GM12878 (cell line): Measurements from ENCODE around the gene PKHD1.

Experiments
- ATF7 ChIP-seq: fragments of 450-650 bp; IDR thresholded peaks from 2 replicates; pipeline ENCODE4 v1.6.1; 2016; ENCODE audit warnings: low read depth, mild to moderate bottlenecking
- BRCA1 ChIP-seq: IDR thresholded peaks from 2 replicates; pipeline ENCODE4 v1.6.1; 2011; ENCODE audit warnings: low read depth, low read length, improper control_type of control experiment
- CHD4 ChIP-seq: fragments of 200-600 bp; sonication (generic); IDR thresholded peaks from 2 replicates; pipeline ENCODE4 v1.6.1; 2016; ENCODE audit warnings: mild to moderate bottlenecking
- CREB1 ChIP-seq: IDR thresholded peaks from 2 replicates; pipeline ENCODE4 v1.6.1; 2012; ENCODE audit warnings: low read depth, mild to moderate bottlenecking, inconsistent platforms
- EZH2 ChIP-seq: IDR thresholded peaks from 2 replicates; pipeline ENCODE4 v1.6.1; 2012; ENCODE audit warnings: low read depth, mild to moderate bottlenecking, control low read depth, inconsistent platforms, low read length, borderline replicate concordance; ENCODE audit not compliant: control insufficient read depth
- FOS ChIP-seq: IDR thresholded peaks from 3 replicates; pipeline ENCODE4 v1.6.1; 2011; ENCODE audit warnings: borderline replicate concordance; ENCODE audit not compliant: insufficient read length; ENCODE audit errors: extremely low read depth
- MYC ChIP-seq: IDR thresholded peaks from 2 replicates; pipeline ENCODE4 v1.6.1; 2011; ENCODE audit warnings: mild to moderate bottlenecking, low read length, moderate library complexity, inconsistent platforms; ENCODE audit not compliant: insufficient read depth, insufficient replicate concordance, insufficient read length, severe bottlenecking
- PML ChIP-seq: IDR thresholded peaks from 2 replicates; pipeline ENCODE4 v1.6.1; 2012; ENCODE audit warnings: low read length, inconsistent platforms
- POLR2AphosphoS5 ChIP-seq: IDR thresholded peaks from 2 replicates; pipeline ENCODE4 v1.6.1; 2011; ENCODE audit warnings: mild to moderate bottlenecking, low read length, inconsistent platforms
- SREBF1 ChIP-seq: IDR thresholded peaks from 2 replicates; pipeline ENCODE4 v1.6.1; 2012; ENCODE audit warnings: mild to moderate bottlenecking, low read length
- ZBTB33 ChIP-seq: fragments of 450-650 bp; IDR thresholded peaks from 2 replicates; pipeline ENCODE4 v1.6.1; 2017; ENCODE audit warnings: mild to moderate bottlenecking
- TF ChIP-seq, protein P1 (sequence below), 3 experiments: IDR thresholded peaks in 2 of 3; conservative IDR thresholded peaks in 1 of 3; 2 replicates each; pipeline ENCODE4 v1.5.1; 2011; ENCODE audit warnings: low read depth in 3 of 3, low read length in 3 of 3, mild to moderate bottlenecking in 3 of 3, control low read depth in 2 of 3, moderate library complexity in 2 of 3, inconsistent platforms in 1 of 3, mixed read lengths in 1 of 3; ENCODE audit not compliant: control insufficient read depth in 2 of 3, insufficient read depth in 1 of 3; ENCODE audit errors: extremely low read depth in 1 of 3

- TF ChIP-seq FOS (no peak), CREB1 (no peak), ZBTB33 (no peak), PML (no peak), EZH2 (no peak), ATF7 (no peak), MYC (no peak), BRCA1 (no peak), CHD4 (no peak), SREBF1 (no peak), POLR2AphosphoS5 (no peak)
- TF ChIP-seq, protein P1, sequence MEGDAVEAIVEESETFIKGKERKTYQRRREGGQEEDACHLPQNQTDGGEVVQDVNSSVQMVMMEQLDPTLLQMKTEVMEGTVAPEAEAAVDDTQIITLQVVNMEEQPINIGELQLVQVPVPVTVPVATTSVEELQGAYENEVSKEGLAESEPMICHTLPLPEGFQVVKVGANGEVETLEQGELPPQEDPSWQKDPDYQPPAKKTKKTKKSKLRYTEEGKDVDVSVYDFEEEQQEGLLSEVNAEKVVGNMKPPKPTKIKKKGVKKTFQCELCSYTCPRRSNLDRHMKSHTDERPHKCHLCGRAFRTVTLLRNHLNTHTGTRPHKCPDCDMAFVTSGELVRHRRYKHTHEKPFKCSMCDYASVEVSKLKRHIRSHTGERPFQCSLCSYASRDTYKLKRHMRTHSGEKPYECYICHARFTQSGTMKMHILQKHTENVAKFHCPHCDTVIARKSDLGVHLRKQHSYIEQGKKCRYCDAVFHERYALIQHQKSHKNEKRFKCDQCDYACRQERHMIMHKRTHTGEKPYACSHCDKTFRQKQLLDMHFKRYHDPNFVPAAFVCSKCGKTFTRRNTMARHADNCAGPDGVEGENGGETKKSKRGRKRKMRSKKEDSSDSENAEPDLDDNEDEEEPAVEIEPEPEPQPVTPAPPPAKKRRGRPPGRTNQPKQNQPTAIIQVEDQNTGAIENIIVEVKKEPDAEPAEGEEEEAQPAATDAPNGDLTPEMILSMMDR (IDR thresholded peaks at IDR 0.05 in 2 of 3, conservative IDR thresholded peaks at IDR 0.05 in 1 of 3; ENCODE audit: control insufficient read depth in 2 of 3, extremely low read depth in 1 of 3, insufficient read depth in 1 of 3, low read depth in 3 of 3, low read length in 3 of 3) = no peak
Measured at GRCh38 chr6:52041134-52041533, 46.3 kb downstream of the PKHD1 start.
